ENCODE measurements around the gene TESK2. TPM values are rescaled to one million over a fixed set of nuclear protein-coding genes. Genes with fewer than 3 reads are reported as not detected.

TESK2 gene
- total RNA-seq, 6 donors from 2014 or later: 2.3 to 7.4 (median 5.7) TPM

- ATAC-seq (ENCODE audit: low FRiP score in 2 of 2) (no peak), DNase-seq (no peak)
- WGBS, 2 donors: 56 to 72% methylated on average over 8 of the region's 8 CpGs
- Histone ChIP-seq H3K4me3 (no peak overlapping the region), H3K9me3 (no peaks in the 10 kb centered on the region), H3K36me3 (no peaks in the 10 kb centered on the region), H3K27ac (no peak overlapping the region), H3K27me3 (no peaks in the 10 kb centered on the region), H3K4me1 (peaks cover 9 to 14% (median 13%) of the 10 kb centered on the region in 4 donors)
- TF ChIP-seq EP300 (IDR thresholded peaks at IDR 0.05) (no peak), POLR2A (IDR thresholded peaks at IDR 0.05) (no peak), CTCF (IDR thresholded peaks at IDR 0.05) (no peak), POLR2AphosphoS5 (IDR thresholded peaks at IDR 0.05) (no peak)
Measured at GRCh38 chr1:45306319-45306718, 184.6 kb downstream of the TESK2 start.

GRCh38 chr1:45305231-45305630 lies 185.7 kb downstream of the TESK2 start:
- Histone ChIP-seq H3K27me3 (no peaks in the 10 kb centered on the region), H3K4me1 (peaks cover 9 to 14% (median 13%) of the 10 kb centered on the region in 4 donors), H3K36me3 (no peaks in the 10 kb centered on the region), H3K27ac (peak overlapping the region in 1 of 4 donors; percentile 94), H3K9me3 (no peaks in the 10 kb centered on the region), H3K4me3 (no peak overlapping the region)
- no peak for DNase-seq
- TF ChIP-seq CTCF (IDR thresholded peaks at IDR 0.05) (no peak), POLR2A (IDR thresholded peaks at IDR 0.05) (no peak), POLR2AphosphoS5 (IDR thresholded peaks at IDR 0.05) (no peak), EP300 (IDR thresholded peaks at IDR 0.05) (no peak)
- no peak for ATAC-seq (ENCODE audit: low FRiP score in 2 of 2)
- WGBS, 2 donors: 89 to 91% methylated on average over 10 of the region's 10 CpGs

GRCh38 chr1:45304311-45305081 lies 186.5 kb downstream of the TESK2 start:
- Histone ChIP-seq H3K36me3 (no peaks in the 10 kb centered on the region), H3K9me3 (no peaks in the 10 kb centered on the region), H3K4me1 (peaks cover 9 to 14% (median 13%) of the 10 kb centered on the region in 4 donors), H3K27ac (peak overlapping the region; percentile 81 to 94 (median 90)), H3K27me3 (no peaks in the 10 kb centered on the region), H3K4me3 (peak overlapping the region; percentile 67 to 84 (median 77))
- DNase-seq (peak in 1 of 2 donors; percentile 28), ATAC-seq (ENCODE audit: low FRiP score in 2 of 2) (no peak)
- TF ChIP-seq CTCF (IDR thresholded peaks at IDR 0.05): peak in 3 of 6 experiments; percentile 2 to 18 (median 3)
- no peak for TF ChIP-seq POLR2AphosphoS5 (IDR thresholded peaks at IDR 0.05)
- 49 to 68% methylated on average over 5 to 15 of the region's 15 CpGs for WGBS, 2 donors

- peak; percentile 97 to 99 for ATAC-seq (ENCODE audit: low FRiP score in 2 of 2)
- Histone ChIP-seq H3K4me1 (peaks cover 9 to 14% (median 13%) of the 10 kb centered on the region in 4 donors), H3K27ac (peak overlapping the region; percentile 81 to 94 (median 90)), H3K27me3 (no peaks in the 10 kb centered on the region), H3K4me3 (peak overlapping the region; percentile 72 to 84 (median 79)), H3K9me3 (no peaks in the 10 kb centered on the region), H3K36me3 (no peaks in the 10 kb centered on the region)
- 1 to 2% methylated on average over 24 to 52 of the region's 68 CpGs for WGBS, 2 donors
- DNase-seq: peak; percentile 98
- TF ChIP-seq EP300 (IDR thresholded peaks at IDR 0.05) (peak in 1 of 4 donors; percentile 9), POLR2AphosphoS5 (IDR thresholded peaks at IDR 0.05) (peak in 1 of 2 donors; percentile 49), CTCF (IDR thresholded peaks at IDR 0.05) (peak; percentile 49 to 91 (median 80)), POLR2A (IDR thresholded peaks at IDR 0.05) (peak in 3 of 4 donors; percentile 59 to 80 (median 65))
Measured at GRCh38 chr1:45303520-45304310, 187.2 kb downstream of the TESK2 start.
